HG03354 (cell line): ENCODE data around the gene STAT5B.
"Not testable (repeated sequence)": the region's sequence is repeated elsewhere in the genome, so short reads cannot be mapped to it uniquely, and the experiment has no call there.

ENCODE experiments used
- ATAC-seq: cut with Tn5 transposase; IDR thresholded peaks from one replicate; pipeline ENCODE4 v1.9.1; 2021; ENCODE audit warnings: mild to moderate bottlenecking; ENCODE audit not compliant: unreplicated experiment, poor library complexity, severe bottlenecking

The STAT5B gene

DNA sequence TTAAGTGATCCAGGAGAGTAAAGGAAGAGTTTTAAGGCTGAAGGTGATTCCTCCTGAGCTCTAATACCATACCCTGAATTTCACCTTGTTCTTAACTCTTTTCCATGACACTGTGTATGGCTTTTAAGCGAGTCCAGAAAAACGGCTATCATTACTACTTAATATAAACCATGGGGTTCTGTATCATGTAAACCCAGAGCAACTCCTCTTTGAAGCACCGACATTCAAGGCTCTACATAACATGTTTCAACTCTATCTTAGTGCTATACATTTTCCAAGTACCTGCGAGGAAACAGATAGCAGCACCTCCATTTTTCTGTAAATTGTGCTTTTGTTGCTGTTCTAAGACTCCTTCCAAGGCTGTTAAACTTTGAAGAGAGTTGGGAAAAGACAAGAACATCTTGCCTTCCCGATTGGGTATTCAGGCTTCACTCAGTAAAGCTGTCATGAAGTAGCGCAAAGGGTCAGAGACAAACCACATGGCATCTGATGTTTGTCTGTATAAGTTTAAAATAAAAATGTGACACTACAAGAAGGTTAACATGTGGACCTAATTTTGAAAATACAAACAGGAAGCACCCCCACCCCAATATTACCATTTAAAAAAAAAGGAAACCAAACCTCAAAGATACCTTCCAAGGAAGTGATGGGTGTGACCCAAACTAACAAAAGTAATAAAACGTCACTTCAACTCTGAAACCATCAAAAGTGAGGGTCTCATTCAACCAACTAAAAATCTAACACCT, 3.9 kb downstream of the STAT5B start:
- no peak for ATAC-seq

DNA sequence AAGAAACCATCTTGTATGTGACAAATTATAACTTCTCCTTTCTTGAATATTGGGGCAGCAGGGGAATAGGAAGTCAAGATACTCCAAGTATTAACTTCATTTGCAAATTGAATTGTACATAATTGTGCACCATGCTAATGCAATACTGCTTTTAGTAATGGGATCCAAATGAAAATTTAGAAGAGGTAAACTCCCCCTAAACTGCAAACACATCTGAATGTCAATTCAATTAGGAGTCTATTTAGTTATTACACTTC, 4.5 kb downstream of the STAT5B start:
- ATAC-seq: no peak

DNA sequence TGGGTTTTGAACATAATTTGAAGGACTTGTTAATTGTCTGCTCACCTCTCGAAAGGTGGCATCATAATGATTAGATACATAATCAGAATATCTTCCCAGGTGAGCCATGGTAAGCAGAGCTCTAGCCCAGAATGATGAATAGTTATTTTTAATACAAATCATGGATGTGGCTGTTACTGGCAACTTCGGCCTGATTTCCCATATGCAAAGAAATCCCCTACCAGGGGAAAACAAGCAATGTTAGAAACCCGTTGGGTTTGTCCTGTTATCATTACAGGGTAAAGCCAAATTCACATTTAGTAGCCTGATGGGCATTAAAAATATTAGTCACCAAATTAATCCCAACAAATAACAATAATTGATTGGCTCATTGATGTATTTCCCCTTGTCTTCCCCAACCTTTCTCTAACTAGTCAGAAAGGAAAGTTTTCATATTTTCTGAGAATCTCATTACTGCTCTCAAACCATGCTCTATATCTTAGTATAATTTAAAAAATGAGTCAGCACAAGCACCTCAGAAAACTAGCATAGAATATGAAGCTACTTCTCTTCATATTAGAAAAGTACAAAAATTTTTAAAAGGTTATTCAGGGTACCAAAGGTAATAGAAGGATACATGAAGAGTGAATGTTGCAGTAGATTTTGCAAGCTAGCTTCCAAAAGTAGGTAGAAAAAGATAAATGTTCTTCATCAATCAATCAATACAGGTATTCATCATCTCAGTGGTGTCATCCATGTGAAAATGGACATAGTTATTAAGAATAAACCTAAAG, 5.0 kb downstream of the STAT5B start:
- no peak for ATAC-seq

DNA sequence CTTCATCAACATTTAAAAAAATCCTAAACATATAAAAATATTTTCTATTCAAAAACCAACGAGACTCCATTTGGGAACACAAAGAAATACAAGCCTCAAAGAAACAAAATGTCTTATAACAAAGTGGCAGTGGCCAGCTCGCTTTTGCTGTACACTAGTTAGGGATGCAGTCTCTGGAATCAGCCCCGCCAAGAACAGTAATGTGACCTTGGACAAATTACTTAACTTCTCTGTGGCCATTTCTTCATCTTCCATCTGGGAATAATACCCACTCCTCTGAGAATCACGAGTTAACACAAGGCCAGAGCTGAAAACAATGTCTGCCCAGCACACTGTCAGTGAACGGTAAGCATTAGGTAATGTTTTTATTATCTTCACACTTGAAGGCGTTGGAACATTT, 5.6 kb downstream of the STAT5B start:
- no peak for ATAC-seq

DNA sequence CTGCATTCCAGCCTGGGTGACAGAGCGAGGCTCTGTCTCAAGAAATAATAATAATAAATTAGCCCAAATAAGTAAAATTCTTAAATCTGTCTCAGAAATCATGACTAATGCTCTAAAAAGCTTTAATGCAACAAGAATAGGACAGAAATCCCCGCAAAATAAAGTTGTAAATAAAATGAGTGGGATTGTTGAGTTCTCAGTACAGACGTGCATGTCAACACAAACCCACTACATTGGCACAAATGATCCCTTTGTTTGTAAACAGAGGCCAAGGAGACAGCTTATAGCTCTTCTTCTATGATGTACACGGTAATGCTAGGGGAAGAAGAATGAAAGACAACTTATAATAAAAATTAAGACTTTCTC, 6.0 kb downstream of the STAT5B start:
- ATAC-seq: no peak

DNA sequence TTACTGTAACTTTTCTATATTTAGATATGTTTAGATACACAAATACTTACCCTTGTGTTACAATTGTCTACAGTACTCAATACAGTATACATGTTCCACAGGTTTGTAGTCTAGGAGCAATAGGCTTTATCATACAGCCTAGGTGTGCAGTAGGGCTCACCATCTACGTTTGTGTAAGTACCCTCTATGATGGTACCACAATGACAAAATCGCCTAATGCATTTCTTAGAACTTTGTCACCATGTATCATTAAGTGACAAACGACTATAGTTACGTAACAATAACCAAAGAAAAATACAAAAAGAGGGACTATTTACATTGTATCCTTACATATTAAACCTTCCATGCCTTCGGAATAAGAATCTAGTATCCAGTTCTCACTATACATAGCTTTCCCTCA, 8.0 kb downstream of the STAT5B start:
- no peak for ATAC-seq

DNA sequence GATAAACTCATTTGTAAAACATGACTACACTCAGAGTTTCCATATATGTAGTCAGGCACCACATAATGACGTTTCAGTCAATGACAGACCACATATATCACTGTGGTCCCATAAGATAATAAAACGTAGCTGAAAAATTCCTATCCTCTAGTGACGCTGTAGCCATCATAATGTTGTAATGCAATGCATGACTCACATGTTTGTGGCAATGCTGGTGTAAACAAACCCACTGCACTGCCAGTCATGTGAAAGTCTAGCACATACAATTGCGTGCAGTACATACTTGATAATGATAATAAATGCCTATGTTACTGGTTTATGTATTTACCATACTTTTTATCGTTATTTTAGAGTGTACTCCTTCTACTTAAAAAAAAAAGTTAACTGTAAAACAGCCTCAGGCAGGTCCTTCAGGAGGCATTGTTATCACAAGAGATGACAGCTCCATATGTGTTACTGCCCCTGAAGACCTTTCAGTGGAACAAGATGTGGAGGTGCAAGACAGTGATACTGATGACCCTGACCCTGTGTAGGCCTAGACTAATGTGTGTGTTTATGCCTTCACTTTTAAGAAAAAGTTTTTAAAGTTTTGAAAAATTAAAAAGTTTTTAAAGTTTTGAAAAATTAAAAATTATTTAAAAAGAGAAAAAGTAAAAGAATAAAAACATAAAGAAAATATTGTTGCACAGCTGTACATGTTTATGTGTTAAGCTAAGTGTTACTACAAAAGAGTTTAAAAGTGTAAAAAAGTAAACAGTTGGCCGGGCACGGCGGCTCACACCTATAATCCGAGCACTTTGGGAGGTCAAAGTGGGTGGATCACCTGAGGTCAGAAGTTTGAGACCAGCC, 9.0 kb downstream of the STAT5B start:
- no peak for ATAC-seq

DNA sequence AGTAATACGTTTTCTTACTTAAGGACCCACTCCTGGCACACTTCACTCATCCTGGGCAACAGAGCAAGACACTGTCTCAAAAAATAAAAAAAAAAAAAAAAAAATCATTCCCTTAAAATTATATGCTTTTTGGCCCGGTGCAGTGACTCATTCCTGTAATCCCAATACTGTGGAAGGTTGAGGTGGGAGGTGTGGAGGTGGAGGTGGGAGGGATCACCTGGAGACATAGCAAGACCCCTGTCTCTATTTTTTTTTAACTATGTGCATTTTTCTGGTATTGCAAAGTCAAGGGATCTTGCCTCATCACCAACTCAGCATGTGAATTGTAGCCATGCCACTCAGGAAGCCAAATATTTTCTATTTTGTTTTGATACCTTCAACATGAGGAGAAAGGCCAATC, 9.7 kb downstream of the STAT5B start:
- no peak for ATAC-seq

DNA sequence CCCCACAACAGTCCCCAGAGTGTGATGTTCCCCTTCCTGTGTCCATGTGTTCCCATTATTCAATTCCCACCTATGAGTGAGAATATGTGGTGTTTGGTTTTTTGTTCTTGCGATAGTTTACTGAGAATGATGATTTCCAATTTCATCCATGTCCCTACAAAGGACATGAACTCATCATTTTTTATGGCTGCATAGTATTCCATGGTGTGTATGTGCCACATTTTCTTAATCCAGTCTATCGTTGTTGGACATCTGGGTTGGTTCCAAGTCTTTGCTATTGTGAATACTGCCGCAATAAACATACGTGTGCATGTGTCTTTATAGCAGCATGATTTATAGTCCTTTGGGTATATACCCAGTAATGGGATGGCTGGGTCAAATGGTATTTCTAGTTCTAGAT, 11.8 kb downstream of the STAT5B start:
- not testable (repeated sequence) for ATAC-seq

DNA sequence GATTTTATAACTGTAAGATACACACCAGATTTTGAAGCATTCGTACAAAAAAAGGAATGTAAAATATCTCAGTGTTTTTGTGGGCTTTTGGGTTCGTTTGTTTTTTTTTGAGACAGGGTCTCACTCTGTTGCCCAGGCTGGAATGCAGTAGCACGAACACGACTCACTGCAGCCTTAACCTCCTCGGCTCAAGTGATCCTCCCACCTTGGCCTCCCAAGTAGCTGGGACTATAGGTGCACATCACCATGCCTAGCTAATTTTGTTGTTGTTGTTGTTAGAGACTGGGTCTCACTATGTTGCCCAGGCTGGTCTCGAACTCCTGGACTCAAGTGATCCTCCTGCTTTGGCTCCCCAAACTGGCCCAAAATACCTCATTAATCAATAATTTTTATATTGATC, 15.9 kb downstream of the STAT5B start:
- ATAC-seq: no peak

DNA sequence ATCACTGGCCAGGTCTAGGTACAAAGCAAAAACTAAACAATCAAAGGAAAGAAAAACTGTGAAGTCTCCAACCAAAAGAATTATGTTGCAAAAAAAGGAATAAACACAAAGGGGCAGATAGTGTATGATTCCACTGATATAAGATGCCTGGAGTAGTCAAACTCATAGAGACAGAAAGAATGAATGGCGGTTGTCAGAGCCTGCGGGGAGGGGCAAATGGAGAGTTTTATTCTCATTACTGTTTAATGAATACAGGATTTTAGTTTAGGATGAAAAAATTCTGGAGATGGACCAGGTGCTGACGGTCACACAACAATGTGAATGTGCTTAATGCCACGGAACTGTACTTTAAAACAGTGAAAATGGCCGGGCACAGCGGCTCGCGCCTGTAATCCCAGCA, 20.7 kb downstream of the STAT5B start:
- ATAC-seq: no peak

DNA sequence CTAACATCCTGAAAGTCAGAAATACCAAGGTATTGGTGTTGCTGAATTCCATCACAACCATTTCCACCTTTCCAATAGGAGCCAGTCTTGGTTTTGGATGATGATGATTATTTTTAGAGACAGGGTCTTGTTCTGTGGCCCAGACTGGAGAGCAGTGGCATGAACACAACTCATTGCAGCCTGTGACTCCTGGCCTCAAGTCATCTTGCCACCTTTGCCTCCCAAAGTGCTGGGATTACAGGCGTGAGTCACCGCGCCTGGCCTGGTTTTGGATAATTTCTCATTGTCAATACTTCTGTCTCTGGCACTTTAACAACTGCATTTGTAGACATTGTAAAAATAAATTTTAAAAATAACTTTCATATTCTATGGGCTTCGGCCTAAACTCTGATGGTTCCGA, 22.6 kb downstream of the STAT5B start:
- ATAC-seq: no peak

DNA sequence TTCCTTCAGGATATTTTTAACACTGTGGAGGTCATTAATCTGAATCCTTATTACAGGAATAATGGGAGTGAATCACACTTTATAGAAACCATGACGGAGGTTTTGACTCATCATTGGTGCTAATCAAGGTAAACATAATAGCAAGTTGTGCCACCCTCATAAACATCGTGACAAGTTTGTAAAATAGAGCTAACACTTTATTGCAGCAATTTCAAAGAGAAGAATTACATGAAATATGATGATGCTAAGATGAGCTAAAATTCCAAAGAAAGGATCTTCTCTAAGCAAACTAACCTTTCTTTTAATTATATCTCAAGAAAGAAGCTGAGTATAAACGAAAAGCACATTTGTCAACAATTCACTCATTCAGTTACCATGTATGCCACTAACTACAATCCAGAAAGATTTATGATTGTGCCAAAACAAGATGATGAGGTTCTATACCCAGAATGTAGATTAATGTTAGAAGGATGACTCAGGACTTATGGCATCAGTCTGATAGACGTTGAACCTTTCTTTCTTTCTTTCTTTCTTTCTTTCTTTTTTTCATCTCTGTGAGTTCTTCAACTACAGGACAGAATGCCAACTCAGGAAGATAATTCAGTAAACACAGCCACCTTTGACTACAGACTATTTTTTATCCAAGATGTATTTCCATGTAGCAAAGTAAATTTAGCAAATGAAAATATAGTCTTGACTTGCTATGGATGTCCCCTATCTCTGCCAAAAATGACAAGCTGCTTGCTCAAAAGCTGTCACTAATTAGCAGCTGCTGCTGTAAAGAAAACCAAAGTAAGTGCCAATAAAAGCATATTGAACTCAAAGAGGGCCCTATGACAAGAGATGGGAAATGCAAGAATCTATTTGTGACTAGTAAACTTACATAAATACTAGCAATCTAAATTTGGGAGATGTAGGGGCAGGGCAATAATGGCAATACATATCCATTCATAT, 23.3 kb downstream of the STAT5B start:
- no peak for ATAC-seq

DNA sequence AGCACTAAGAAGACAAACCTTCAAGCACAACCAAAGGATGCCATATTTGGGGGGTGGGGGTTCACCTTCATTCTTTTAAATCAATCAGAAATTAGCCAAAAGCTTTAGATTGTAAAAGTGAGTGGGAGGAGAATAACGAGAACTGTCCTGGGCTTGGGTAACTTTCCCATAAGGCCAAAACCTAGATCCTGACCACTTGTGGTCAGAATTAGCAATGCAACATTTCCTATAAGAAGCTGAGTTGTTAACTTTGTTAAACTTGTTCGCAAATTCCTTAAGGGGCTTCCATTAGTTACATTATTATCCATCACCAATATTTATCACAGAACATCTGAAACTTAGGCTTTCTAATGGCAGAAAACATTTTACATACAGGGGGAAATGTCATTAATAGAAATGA, 25.1 kb downstream of the STAT5B start:
- no peak for ATAC-seq

DNA sequence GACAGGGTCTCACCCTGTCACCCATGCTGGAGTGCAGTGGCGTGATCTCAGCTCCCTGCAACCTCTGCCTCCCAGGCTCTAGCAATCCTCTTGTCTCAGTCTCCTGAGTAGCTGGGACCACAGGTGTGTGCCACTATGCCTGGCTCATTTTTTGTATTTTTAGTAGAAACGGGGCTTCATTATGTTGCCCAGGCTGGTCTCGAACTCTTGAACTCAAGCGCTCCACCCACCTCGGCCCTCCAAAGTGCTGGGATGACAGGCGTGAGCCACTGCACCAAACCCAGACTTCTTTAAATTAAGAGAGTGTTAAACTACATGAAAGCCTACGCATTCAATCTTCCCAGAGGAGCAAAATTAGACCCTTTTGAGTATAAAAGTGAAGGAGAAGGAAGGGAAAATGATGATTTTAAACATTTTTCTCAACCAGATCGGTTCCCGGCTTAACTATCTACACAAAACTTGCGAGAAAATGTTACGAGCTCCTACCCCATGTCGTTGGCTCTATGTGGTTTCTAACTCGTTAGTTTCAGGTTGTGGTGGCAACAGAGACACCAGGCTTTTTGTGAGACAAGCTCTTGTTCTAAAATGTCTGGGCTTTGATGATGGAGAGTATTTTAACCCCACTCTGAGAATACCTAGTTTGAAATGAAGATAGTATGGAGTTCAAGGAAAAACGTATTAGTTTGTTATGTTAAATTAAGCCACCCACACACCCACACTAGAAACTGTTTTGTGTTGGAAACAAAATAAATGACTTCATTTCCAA, 26.3 kb downstream of the STAT5B start:
- ATAC-seq: no peak

DNA sequence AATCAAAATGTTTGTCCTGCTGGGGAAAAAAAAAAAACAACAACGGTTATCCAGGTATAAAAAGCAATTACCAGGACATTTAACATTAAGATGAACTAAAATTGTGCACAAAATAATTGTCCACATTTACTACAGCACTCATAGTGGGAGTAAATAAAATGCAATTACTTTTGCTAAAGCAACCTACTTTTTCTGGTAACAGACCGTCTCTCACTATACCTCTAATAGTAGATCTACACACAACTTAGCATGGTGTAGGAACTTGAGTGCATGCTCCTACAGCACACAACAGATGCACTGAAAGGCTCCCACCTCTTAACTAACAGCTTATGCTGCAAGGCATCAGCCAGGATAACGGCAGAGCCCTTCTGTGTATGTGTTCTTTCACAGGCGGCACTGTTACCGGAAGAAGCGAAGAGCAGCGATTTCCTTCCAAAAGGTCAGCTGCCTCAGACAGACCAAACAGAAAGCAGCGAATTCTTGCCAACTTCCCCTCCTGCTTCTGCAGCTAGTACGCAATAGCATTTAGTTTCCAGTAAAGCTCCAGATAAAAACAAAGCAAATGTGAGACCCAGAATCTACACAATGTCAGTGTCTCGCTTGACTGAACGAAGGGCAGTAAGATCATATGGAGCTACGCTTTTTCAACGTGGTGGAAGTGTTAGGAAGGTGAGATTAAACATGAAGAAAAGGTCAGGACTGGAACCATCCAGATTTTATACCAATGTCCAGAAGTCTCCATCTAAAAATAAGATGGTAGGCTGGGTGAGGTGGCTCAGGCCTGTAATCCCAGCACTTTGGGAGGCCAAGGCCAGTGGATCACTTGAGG, 27.6 kb downstream of the STAT5B start:
- ATAC-seq: peak; percentile 79

DNA sequence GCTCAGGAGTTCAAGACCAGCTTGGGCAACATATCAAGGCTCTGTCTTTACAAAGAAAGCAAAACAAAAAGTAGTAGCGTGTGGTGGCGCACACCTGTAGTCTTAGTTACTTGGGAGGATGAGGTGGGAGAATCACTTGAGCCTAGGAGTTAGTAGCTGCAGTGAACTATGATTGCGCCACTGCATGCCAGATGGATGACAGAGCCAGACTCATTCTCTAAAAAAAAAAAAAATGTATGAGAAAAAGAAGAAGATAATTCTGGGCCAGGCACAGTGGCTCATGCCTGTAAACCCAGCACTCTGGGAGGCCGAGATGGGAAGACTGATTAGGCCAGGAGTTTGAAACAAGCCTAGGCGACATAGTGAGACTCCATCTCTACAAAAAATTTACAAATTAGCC, 28.5 kb downstream of the STAT5B start:
- ATAC-seq: no peak

DNA sequence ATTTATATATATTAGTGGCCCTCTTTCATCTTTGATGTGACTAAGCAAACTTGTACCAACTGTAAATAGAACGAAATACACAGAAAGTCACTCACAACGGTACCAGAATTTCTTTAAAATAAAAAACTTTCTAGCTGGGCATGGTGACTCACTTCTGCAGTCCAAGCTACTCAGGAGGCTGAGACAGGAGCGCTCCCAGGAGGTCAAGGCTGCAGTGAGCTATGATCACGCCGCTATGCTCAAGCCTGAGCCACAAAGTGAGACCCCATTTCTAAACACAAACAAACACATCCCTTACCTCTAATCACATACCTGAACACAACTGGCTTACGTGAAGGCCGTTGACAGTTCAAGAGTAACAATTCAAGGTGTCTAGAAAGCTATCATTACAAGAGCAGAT, 29.7 kb downstream of the STAT5B start:
- ATAC-seq: no peak
